ENCODE measurements around the gene VPS13D. TPM values are rescaled to one million over a fixed set of nuclear protein-coding genes. Genes with fewer than 3 reads are reported as not detected.

VPS13D gene
- total RNA-seq, 4 donors from 2014 or later = 42.5 to 103 (median 59.8) TPM

DNA sequence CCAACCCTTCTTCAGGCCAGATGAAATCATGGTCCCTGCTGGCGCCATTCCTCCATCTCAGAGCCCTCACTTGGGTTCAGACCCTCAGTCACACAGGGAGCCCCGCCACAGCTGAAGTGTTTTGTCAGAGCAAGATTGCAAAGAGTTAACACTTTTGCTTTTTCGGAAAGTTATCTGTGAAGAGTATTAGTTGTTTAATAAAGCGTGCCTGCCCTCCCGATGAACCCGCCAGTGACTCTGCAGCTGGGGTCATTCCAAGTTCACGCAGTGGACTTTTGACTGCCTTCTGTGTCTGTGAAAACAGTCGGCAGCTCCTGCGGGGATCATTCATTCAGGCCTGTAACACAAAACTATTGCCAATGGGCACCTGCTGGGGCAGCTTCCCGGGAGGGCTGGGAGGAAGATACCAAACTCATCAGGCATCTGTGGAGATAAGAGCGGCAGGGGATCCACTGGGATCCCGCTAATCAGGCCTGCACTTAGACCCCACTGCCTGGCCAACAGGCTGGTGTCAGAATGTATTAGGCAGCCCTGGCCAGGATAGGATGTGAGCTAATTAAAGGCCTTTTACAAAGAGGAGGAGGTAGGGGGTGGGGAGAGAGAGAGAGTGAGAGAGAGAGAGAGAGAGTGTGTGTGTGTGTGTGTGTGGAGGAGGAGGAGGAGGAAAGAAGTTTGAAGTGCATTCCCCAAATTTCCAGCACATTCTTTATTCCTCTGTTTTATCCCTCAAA, 203.7 kb downstream of the VPS13D start:
- WGBS, 2 donors = 32 to 71% methylated on average over 4 to 11 of the region's 12 CpGs
- no peaks in the 10 kb centered on the region for H3K27me3 ChIP-seq
- intact Hi-C loops (cut with DNase I) = no loop called here
- H3K9me3 ChIP-seq = no peaks in the 10 kb centered on the region
- peaks cover 0 to 41% (median 0%) of the 10 kb centered on the region in 3 donors for H3K36me3 ChIP-seq
- peaks cover 46 to 73% (median 58%) of the 10 kb centered on the region in 3 donors for H3K4me1 ChIP-seq
- H3K4me3 ChIP-seq = peak overlapping the region in 1 of 4 donors; percentile 7
- peak overlapping the region; percentile 81 to 89 (median 86) for H3K27ac ChIP-seq
- DNase-seq = no peak
- TF ChIP-seq, protein P1, sequence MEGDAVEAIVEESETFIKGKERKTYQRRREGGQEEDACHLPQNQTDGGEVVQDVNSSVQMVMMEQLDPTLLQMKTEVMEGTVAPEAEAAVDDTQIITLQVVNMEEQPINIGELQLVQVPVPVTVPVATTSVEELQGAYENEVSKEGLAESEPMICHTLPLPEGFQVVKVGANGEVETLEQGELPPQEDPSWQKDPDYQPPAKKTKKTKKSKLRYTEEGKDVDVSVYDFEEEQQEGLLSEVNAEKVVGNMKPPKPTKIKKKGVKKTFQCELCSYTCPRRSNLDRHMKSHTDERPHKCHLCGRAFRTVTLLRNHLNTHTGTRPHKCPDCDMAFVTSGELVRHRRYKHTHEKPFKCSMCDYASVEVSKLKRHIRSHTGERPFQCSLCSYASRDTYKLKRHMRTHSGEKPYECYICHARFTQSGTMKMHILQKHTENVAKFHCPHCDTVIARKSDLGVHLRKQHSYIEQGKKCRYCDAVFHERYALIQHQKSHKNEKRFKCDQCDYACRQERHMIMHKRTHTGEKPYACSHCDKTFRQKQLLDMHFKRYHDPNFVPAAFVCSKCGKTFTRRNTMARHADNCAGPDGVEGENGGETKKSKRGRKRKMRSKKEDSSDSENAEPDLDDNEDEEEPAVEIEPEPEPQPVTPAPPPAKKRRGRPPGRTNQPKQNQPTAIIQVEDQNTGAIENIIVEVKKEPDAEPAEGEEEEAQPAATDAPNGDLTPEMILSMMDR (IDR thresholded peaks at IDR 0.05) = no peak
- TF ChIP-seq POLR2A (IDR thresholded peaks at IDR 0.05) = no peak

DNA sequence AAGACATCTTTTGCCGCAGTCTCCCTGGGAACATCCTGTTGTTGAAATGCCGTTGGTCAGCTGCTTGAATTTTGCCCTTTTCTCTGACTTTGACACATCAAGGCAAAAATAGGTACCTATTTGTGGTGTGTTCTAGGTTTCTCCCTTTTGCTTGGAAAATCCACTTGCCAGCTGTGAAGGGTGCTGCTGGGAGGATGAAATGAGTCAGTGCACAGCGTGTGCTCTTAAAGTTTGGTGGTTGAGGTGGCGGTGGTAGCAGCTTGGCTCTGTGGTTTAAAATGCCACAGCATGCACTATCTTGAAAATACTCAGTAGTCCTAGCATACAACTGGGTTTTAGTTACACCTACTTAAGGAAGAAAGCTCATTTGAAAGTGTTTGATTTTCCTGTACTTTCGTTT, 204.3 kb downstream of the VPS13D start:
- Histone ChIP-seq H3K27ac (peak overlapping the region; percentile 81 to 89 (median 86)), H3K4me1 (peaks cover 46 to 80% (median 64%) of the 10 kb centered on the region in 3 donors), H3K9me3 (no peaks in the 10 kb centered on the region), H3K36me3 (peaks cover 0 to 41% (median 0%) of the 10 kb centered on the region in 3 donors), H3K4me3 (no peak overlapping the region), H3K27me3 (no peaks in the 10 kb centered on the region)
- intact Hi-C loops (cut with DNase I) = no loop called here
- no peak for DNase-seq
- TF ChIP-seq, protein P1 (IDR thresholded peaks at IDR 0.05) = no peak
- no peak for TF ChIP-seq POLR2A (IDR thresholded peaks at IDR 0.05)
- 23 to 31% methylated on average over 5 of the region's 5 CpGs for WGBS, 2 donors

DNA sequence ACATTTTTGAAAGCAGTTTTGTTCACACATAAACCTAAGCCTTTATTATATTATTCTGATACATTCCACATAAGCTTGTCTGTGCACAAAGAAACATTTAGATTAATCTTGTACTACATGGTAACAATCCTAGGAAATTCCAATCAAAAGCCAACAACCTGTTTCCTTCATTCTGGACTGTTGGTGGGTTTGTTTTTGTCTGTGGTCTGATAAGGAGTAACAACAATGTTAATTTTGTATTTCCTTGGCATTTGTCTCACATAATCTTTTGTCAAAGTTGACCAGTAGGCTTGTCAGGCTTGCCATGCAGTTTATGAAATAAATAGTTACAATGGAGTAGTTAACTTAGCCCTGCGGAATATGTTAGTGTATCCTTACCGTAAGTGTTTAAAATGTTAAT, 204.9 kb downstream of the VPS13D start:
- H3K27ac ChIP-seq = peak overlapping the region; percentile 81 to 89 (median 86)
- TF ChIP-seq, protein P1 (IDR thresholded peaks at IDR 0.05) = no peak
- TF ChIP-seq POLR2A (IDR thresholded peaks at IDR 0.05) = no peak
- no peaks in the 10 kb centered on the region for H3K27me3 ChIP-seq
- H3K4me1 ChIP-seq = peaks cover 46 to 85% (median 66%) of the 10 kb centered on the region in 3 donors
- DNase-seq = no peak
- intact Hi-C loops (cut with DNase I) = no loop called here
- H3K4me3 ChIP-seq = no peak overlapping the region
- H3K9me3 ChIP-seq = no peaks in the 10 kb centered on the region
- WGBS, 2 donors = 82 to 90% methylated on average over 2 of the region's 2 CpGs
- H3K36me3 ChIP-seq = peaks cover 0 to 39% (median 0%) of the 10 kb centered on the region in 3 donors

DNA sequence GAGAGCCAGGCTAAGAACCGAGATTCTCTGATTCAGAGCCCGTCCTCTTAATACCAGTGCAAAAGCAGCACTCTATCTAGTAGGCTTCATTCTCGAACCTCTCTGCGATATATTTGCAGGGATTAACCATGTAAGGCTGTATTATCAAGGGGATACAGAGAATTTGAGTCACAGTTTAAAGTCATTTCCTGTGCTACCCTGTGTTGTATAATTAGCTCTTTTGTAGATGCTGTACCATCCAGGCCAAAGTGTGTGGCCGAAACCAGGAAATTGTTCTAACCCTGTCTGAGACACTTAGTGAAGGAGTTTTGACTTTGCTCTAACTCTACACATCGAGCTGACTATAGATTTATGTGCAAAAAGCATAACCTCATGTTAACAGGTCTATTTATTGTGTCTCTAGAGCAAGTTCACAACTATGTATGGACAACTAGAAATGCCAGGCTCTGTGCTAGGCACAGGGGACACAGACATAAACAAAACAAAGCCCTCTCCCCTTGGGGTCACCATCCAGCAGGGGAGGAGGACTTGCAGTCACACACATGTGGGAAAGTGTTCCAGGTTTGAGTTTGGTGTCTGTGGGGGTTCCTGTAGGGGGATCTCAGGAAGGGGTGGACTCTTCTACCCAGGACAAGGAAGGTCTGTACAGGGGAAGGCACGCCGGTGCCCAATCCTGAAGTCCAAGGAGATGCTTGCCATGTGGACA, 206.0 kb downstream of the VPS13D start:
- no peak overlapping the region for H3K4me3 ChIP-seq
- no peaks in the 10 kb centered on the region for H3K9me3 ChIP-seq
- DNase-seq = no peak
- H3K4me1 ChIP-seq = peaks cover 46 to 76% (median 66%) of the 10 kb centered on the region in 3 donors
- intact Hi-C loops (cut with DNase I) = no loop called here
- no peaks in the 10 kb centered on the region for H3K27me3 ChIP-seq
- WGBS, 2 donors = 46 to 53% methylated on average over 7 to 8 of the region's 8 CpGs
- H3K27ac ChIP-seq = peak overlapping the region; percentile 81 to 89 (median 85)
- H3K36me3 ChIP-seq = peaks cover 0 to 40% (median 0%) of the 10 kb centered on the region in 3 donors
- TF ChIP-seq POLR2A (IDR thresholded peaks at IDR 0.05) = no peak
- TF ChIP-seq, protein P1 (IDR thresholded peaks at IDR 0.05) = no peak

DNA sequence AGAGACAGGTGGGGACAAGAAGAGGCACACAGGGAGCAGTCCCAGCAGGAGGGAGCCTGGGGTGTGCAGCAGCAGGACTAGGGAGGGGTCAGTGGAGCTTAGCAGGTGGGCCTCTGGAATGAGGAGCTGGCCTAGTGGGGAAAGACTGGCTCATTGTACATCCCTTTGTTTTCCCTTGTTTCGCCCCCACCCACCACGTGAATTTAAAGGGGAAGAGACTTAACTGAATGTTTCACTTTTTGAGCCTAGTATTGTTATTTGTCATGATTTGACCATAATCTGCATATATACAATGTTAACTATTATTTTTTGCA, 206.5 kb downstream of the VPS13D start:
- TF ChIP-seq, protein P1 (IDR thresholded peaks at IDR 0.05) = no peak
- TF ChIP-seq POLR2A (IDR thresholded peaks at IDR 0.05) = no peak
- Histone ChIP-seq H3K36me3 (peaks cover 0 to 42% (median 0%) of the 10 kb centered on the region in 3 donors), H3K4me1 (peaks cover 46 to 76% (median 66%) of the 10 kb centered on the region in 3 donors), H3K27ac (peak overlapping the region; percentile 81 to 89 (median 85)), H3K27me3 (no peaks in the 10 kb centered on the region), H3K9me3 (no peaks in the 10 kb centered on the region), H3K4me3 (no peak overlapping the region)
- intact Hi-C loops (cut with DNase I) = no loop called here
- DNase-seq = no peak
- 32 to 44% methylated on average over 2 of the region's 2 CpGs for WGBS, 2 donors

All from esophagus squamous epithelium (tissue), 5 donors.